H9 (cell line): ENCODE measurements around the gene ZDHHC17. TPM values are rescaled to one million over a fixed set of nuclear protein-coding genes. Genes with fewer than 3 reads are reported as not detected.
"Not testable (repeated sequence)": the region's sequence is repeated elsewhere in the genome, so short reads cannot be mapped to it uniquely, and the experiment has no call there.

ENCODE experiments used
- DNase-seq: peaks from one replicate; pipeline ENCODE4 v3.0.0-alpha.2; 2017
- H2AFZ ChIP-seq: one replicate; pipeline ENCODE4 v1.6.1; 2013; ENCODE audit warnings: mild to moderate bottlenecking, low read length, control low read depth, moderate library complexity
- H2AK5ac ChIP-seq: 2 replicates; pipeline ENCODE4 v1.6.1; 2013; ENCODE audit warnings: low read length, control low read depth, mixed read lengths; ENCODE audit not compliant: insufficient read length
- H2BK120ac ChIP-seq: one replicate; pipeline ENCODE4 v1.6.1; 2013; ENCODE audit warnings: low read depth, mild to moderate bottlenecking, low read length, control low read depth, inconsistent platforms; ENCODE audit not compliant: poor library complexity, severe bottlenecking
- H2BK12ac ChIP-seq: 2 replicates; pipeline ENCODE4 v1.6.1; 2013; ENCODE audit warnings: low read length, control low read depth, mixed read lengths, low read depth; ENCODE audit not compliant: insufficient read length
- H2BK15ac ChIP-seq: 2 replicates; pipeline ENCODE4 v1.6.1; 2013; ENCODE audit warnings: low read depth, low read length, control low read depth
- H2BK20ac ChIP-seq: one replicate; pipeline ENCODE4 v1.6.1; 2013; ENCODE audit warnings: low read depth, mild to moderate bottlenecking, low read length, control low read depth, inconsistent platforms; ENCODE audit not compliant: poor library complexity, severe bottlenecking
- H2BK5ac ChIP-seq: 2 replicates; pipeline ENCODE4 v1.6.1; 2013; ENCODE audit warnings: low read length, control low read depth, mixed read lengths; ENCODE audit not compliant: insufficient read length
- H3K14ac ChIP-seq: 2 replicates; pipeline ENCODE4 v1.6.1; 2013; ENCODE audit warnings: low read length, control low read depth; ENCODE audit not compliant: insufficient read depth
- H3K18ac ChIP-seq: 2 replicates; pipeline ENCODE4 v1.6.1; 2013; ENCODE audit warnings: low read depth, mild to moderate bottlenecking, mixed read lengths, low read length, control low read depth; ENCODE audit not compliant: insufficient read length
- H3K23ac ChIP-seq: 2 replicates; pipeline ENCODE4 v1.6.1; 2013; ENCODE audit warnings: low read length, control low read depth, mixed read lengths, low read depth; ENCODE audit not compliant: insufficient read length
- H3K23me2 ChIP-seq: 2 replicates; pipeline ENCODE4 v1.6.1; 2013; ENCODE audit warnings: low read depth, mild to moderate bottlenecking, mixed read lengths, low read length, control low read depth; ENCODE audit not compliant: insufficient read length, poor library complexity, severe bottlenecking
- H3K27ac ChIP-seq: 2 replicates; pipeline ENCODE4 v1.5.1; 2013; ENCODE audit warnings: low read length, control low read depth, mixed read lengths, low read depth; ENCODE audit not compliant: insufficient read length
- H3K27me3 ChIP-seq: 2 replicates; pipeline ENCODE4 v1.6.1; 2013; ENCODE audit warnings: low read length, control low read depth, inconsistent platforms; ENCODE audit not compliant: insufficient read depth
- H3K4ac ChIP-seq: 2 replicates; pipeline ENCODE4 v1.6.1; 2013; ENCODE audit warnings: low read depth, mild to moderate bottlenecking, control low read depth, inconsistent platforms, low read length, moderate library complexity
- H3K4me1 ChIP-seq: 2 replicates; pipeline ENCODE4 v1.6.1; 2013; ENCODE audit warnings: low read length, control low read depth, inconsistent platforms; ENCODE audit not compliant: insufficient read depth
- H3K4me2 ChIP-seq: 2 replicates; pipeline ENCODE4 v1.6.1; 2013; ENCODE audit warnings: low read length, control low read depth, mixed read lengths; ENCODE audit not compliant: insufficient read length, insufficient read depth
- H3K56ac ChIP-seq: 2 replicates; pipeline ENCODE4 v1.6.1; 2013; ENCODE audit warnings: low read depth, mild to moderate bottlenecking, mixed read lengths, low read length, control low read depth; ENCODE audit not compliant: insufficient read length
- H3K79me1 ChIP-seq: 2 replicates; pipeline ENCODE4 v1.6.1; 2013; ENCODE audit warnings: low read depth, mild to moderate bottlenecking, moderate library complexity, low read length, control low read depth, inconsistent platforms; ENCODE audit not compliant: insufficient read depth, poor library complexity, severe bottlenecking
- H3K79me2 ChIP-seq: 2 replicates; pipeline ENCODE4 v1.6.1; 2013; ENCODE audit warnings: low read length, control low read depth, inconsistent platforms; ENCODE audit not compliant: insufficient read depth
- H3K9ac ChIP-seq: 2 replicates; pipeline ENCODE4 v1.6.1; 2013; ENCODE audit warnings: low read length, control low read depth, mixed read lengths; ENCODE audit not compliant: insufficient read length; ENCODE audit errors: extremely low read depth
- H3K9me3 ChIP-seq: one replicate; pipeline ENCODE4 v1.6.1; 2013; ENCODE audit warnings: low read depth, low read length, inconsistent platforms; ENCODE audit not compliant: control insufficient read depth
- H3T11ph ChIP-seq: one replicate; pipeline ENCODE4 v1.6.1; 2013; ENCODE audit warnings: mild to moderate bottlenecking, low read length, control low read depth, inconsistent platforms
- H4K20me1 ChIP-seq: one replicate; pipeline ENCODE4 v1.6.1; 2013; ENCODE audit not compliant: control insufficient read depth, insufficient read length, insufficient read depth
- H4K5ac ChIP-seq: 2 replicates; pipeline ENCODE4 v1.6.1; 2013; ENCODE audit warnings: low read depth, mild to moderate bottlenecking, mixed read lengths, low read length, control low read depth; ENCODE audit not compliant: insufficient read length
- H4K8ac ChIP-seq: replicated peaks from 2 replicates; pipeline ENCODE4 v1.6.1; 2013; ENCODE audit warnings: low read length, control low read depth, mixed read lengths, low read depth; ENCODE audit not compliant: insufficient read length
- H4K91ac ChIP-seq: 2 replicates; pipeline ENCODE4 v1.6.1; 2013; ENCODE audit warnings: low read depth, mild to moderate bottlenecking, moderate library complexity, mixed read lengths, low read length, control low read depth; ENCODE audit not compliant: insufficient read length
- H3K27ac Mint-ChIP-seq, 3 experiments: 2 replicates in 2 of 3; 3 replicates in 1 of 3; pipeline ENCODE4 v1.8.0; 2020 to 2021; ENCODE audit warnings: mixed read lengths in 3 of 3, mild to moderate bottlenecking in 1 of 3, moderate library complexity in 1 of 3
- H3K27me3 Mint-ChIP-seq: 2 replicates; pipeline ENCODE4 v1.8.0; 2021; ENCODE audit warnings: low read depth, mild to moderate bottlenecking, moderate library complexity, mixed read lengths
- H3K36me3 Mint-ChIP-seq, 3 experiments: 2 replicates in 2 of 3; 3 replicates in 1 of 3; pipeline ENCODE4 v1.8.0; 2020 to 2021; ENCODE audit warnings: low read depth in 3 of 3, mixed read lengths in 3 of 3; ENCODE audit not compliant: insufficient read depth in 1 of 3
- H3K4me1 Mint-ChIP-seq, 2 experiments: 2 replicates each; pipeline ENCODE4 v1.8.0; 2020; ENCODE audit warnings: mixed read lengths in 2 of 2
- H3K4me3 Mint-ChIP-seq, 2 experiments: 2 replicates in 1 of 2; 3 replicates in 1 of 2; pipeline ENCODE4 v1.8.0; 2020 to 2021; ENCODE audit warnings: mild to moderate bottlenecking in 2 of 2, mixed read lengths in 2 of 2, moderate library complexity in 1 of 2
- H3K9me3 Mint-ChIP-seq, 2 experiments: 2 replicates in 1 of 2; 3 replicates in 1 of 2; pipeline ENCODE4 v1.8.0; 2020; ENCODE audit warnings: mild to moderate bottlenecking in 2 of 2, mixed read lengths in 2 of 2, moderate library complexity in 1 of 2
- CTCF ChIP-seq: fragments of 200-600 bp; sonication (generic); conservative IDR thresholded peaks from 3 replicates; pipeline ENCODE4 v1.8.0; 2021; ENCODE audit warnings: antibody characterized with exemption, mild to moderate bottlenecking
- WGBS: extraction: QIAGEN DNeasy Blood & Tissue Kit; methylation state at CpG from one replicate; pipeline ENCODE4 v1.1.7; 2013; ENCODE audit warnings: missing lambda C conversion rate, low lambda C conversion rate, mixed read lengths; ENCODE audit not compliant: insufficient read length; ENCODE audit errors: extremely low coverage; 5-methylcytosine and 5-hydroxymethylcytosine counted together
- total RNA-seq: library from RNA; stranded (reverse); gene quantifications from 2 replicates; pipeline ENCODE4 v1.2.1, GENCODE V29; 2021

Gene ZDHHC17
- total RNA-seq, 1 experiment from 2014 or later, result 32.6 TPM

GRCh38 chr12:76726626-76727025 is 37.3 kb upstream of the ZDHHC17 start:
- no peak overlapping the region for H3K4me3 Mint-ChIP-seq
- H3K9me3 ChIP-seq, result no peaks in the 10 kb centered on the region

GRCh38 chr12:76732188-76732587 is 31.7 kb upstream of the ZDHHC17 start:
- no CpG with 5 or more reads among the region's 3 CpGs for WGBS
- H2AK5ac ChIP-seq, H3T11ph ChIP-seq, H4K8ac ChIP-seq, H3K4me1 Mint-ChIP-seq, H3K18ac ChIP-seq, H3K4me2 ChIP-seq, H3K9ac ChIP-seq, H3K4me1 ChIP-seq, H3K27me3 Mint-ChIP-seq, H3K23ac ChIP-seq, H3K27ac Mint-ChIP-seq, H4K5ac ChIP-seq, H4K91ac ChIP-seq, H3K9me3 ChIP-seq, H2BK15ac ChIP-seq, H3K23me2 ChIP-seq, H3K4me3 Mint-ChIP-seq, H3K27ac ChIP-seq, H3K4ac ChIP-seq, H3K79me1 ChIP-seq, H3K14ac ChIP-seq, H2AFZ ChIP-seq, H2BK12ac ChIP-seq, DNase-seq, H4K20me1 ChIP-seq, H3K56ac ChIP-seq, H3K79me2 ChIP-seq, H3K27me3 ChIP-seq, H2BK5ac ChIP-seq, H2BK120ac ChIP-seq, H2BK20ac ChIP-seq: not testable (repeated sequence)
- H3K9me3 Mint-ChIP-seq, result peaks cover 47 to 51% of the 10 kb centered on the region in 2 experiments
- H3K36me3 Mint-ChIP-seq, result peaks cover 23 to 50% (median 31%) of the 10 kb centered on the region in 3 experiments

More at GRCh38 chr12:76726626-76727025, 37.3 kb upstream of the ZDHHC17 start:
- Histone ChIP-seq H3K79me2 (no peaks in the 10 kb centered on the region), H3K27ac (no peak overlapping the region), H2BK20ac (no peak overlapping the region), H4K20me1 (no peaks in the 10 kb centered on the region), H2BK12ac (no peak overlapping the region), H3K79me1 (no peaks in the 10 kb centered on the region), H3K9ac (no peak overlapping the region), H2AK5ac (no peak overlapping the region), H2BK15ac (no peak overlapping the region), H3K18ac (no peak overlapping the region), H3K27me3 (no peaks in the 10 kb centered on the region; the same call in 1 of the 2 replicates), H2BK120ac (no peak overlapping the region), H3K23me2 (no peaks in the 10 kb centered on the region), H3K14ac (no peak overlapping the region), H4K5ac (no peak overlapping the region), H3T11ph (no peak overlapping the region), H4K8ac (no peak overlapping the region), H3K56ac (no peak overlapping the region), H4K91ac (no peak overlapping the region), H2AFZ (no peak overlapping the region), H2BK5ac (no peak overlapping the region), H3K4me1 (no peaks in the 10 kb centered on the region), H3K23ac (no peak overlapping the region), H3K4me2 (no peak overlapping the region), H3K4ac (no peak overlapping the region)
- Mint-ChIP-seq H3K36me3 (no peaks in the 10 kb centered on the region), H3K27me3 (no peaks in the 10 kb centered on the region), H3K9me3 (no peaks in the 10 kb centered on the region), H3K4me1 (peaks cover 0 to 3% of the 10 kb centered on the region in 2 experiments; a peak in 1 of 4 replicates), H3K27ac (no peak overlapping the region)
- DNase-seq, result no peak
- no peak for TF ChIP-seq CTCF
